IMR-90 (cell line): Measurements from ENCODE around the gene MTR. TPM values are rescaled to one million over a fixed set of nuclear protein-coding genes. Genes with fewer than 3 reads are reported as not detected.

Source experiments
- ATAC-seq: fragments of 200-7000 bp; cut with Tn5 transposase; 2 replicates; pipeline ENCODE4 v1.9.1; 2020; ENCODE audit warnings: low read depth, mild to moderate bottlenecking, moderate library complexity
- BruUV-seq: library from RNA; stranded (reverse); fragments of 400-500 nt; replicated peaks from 2 replicates; lab custom pipeline; 2021; lab: Mats Ljungman, UMichigan
- CTCF ChIA-PET: fragments of 300-600 bp; formaldehyde crosslinking; extraction: SDS; loops from one replicate; lab custom pipeline; 2021; ENCODE audit warnings: antibody characterized with exemption; lab: Yijun Ruan, JAX
- POLR2A ChIA-PET: fragments of 300-600 bp; sonication (Branson Sonifier 250); formaldehyde crosslinking; loops from one replicate; lab custom pipeline; 2022; ENCODE audit warnings: antibody characterized with exemption; ENCODE audit not compliant: unreplicated experiment; lab: Charles Lee
- DNase-seq: peaks from one replicate; pipeline ENCODE4 v3.0.0; 2013
- H2AFZ ChIP-seq: replicated peaks from 2 replicates; pipeline ENCODE3; 2013; ENCODE audit warnings: low read length, mild to moderate bottlenecking; ENCODE audit not compliant: poor library complexity
- H2AK5ac ChIP-seq: 2 replicates; pipeline ENCODE4 v1.6.1; 2013; ENCODE audit warnings: low read depth, low read length, inconsistent platforms
- H2AK9ac ChIP-seq: replicated peaks from 2 replicates; pipeline ENCODE3; 2013; ENCODE audit warnings: mild to moderate bottlenecking, low read depth, low read length, moderate library complexity; ENCODE audit not compliant: poor library complexity
- H2BK120ac ChIP-seq: 2 replicates; pipeline ENCODE4 v1.6.1; 2013; ENCODE audit warnings: low read depth, low read length, inconsistent platforms
- H2BK15ac ChIP-seq: 3 replicates; pipeline ENCODE4 v1.6.1; 2013; ENCODE audit warnings: low read depth, low read length, inconsistent platforms
- H2BK20ac ChIP-seq: 2 replicates; pipeline ENCODE4 v1.6.1; 2013; ENCODE audit warnings: low read depth, mild to moderate bottlenecking, inconsistent platforms, low read length, moderate library complexity
- H2BK5ac ChIP-seq: 2 replicates; pipeline ENCODE4 v1.6.1; 2013; ENCODE audit warnings: mild to moderate bottlenecking, low read depth, low read length, inconsistent platforms; ENCODE audit not compliant: poor library complexity, severe bottlenecking
- H3K14ac ChIP-seq: replicated peaks from 2 replicates; pipeline ENCODE4 v1.6.1; 2013; ENCODE audit warnings: low read depth, low read length, inconsistent platforms
- H3K18ac ChIP-seq: 2 replicates; pipeline ENCODE4 v1.6.1; 2013; ENCODE audit warnings: low read depth, low read length, control low read depth
- H3K23ac ChIP-seq: 2 replicates; pipeline ENCODE4 v1.6.1; 2013; ENCODE audit warnings: low read depth, low read length, inconsistent platforms
- H3K27ac ChIP-seq: 2 replicates; pipeline ENCODE4 v1.5.1; 2013; ENCODE audit warnings: mild to moderate bottlenecking, control low read depth, low read length; ENCODE audit not compliant: insufficient read depth
- H3K27me3 ChIP-seq: 2 replicates; pipeline ENCODE4 v1.6.1; 2013; ENCODE audit warnings: low read length; ENCODE audit not compliant: control insufficient read depth, insufficient read depth
- H3K36me3 ChIP-seq: 2 replicates; pipeline ENCODE4 v1.6.1; 2013; ENCODE audit warnings: low read length, mixed read lengths; ENCODE audit not compliant: control insufficient read depth, insufficient read depth
- H3K4ac ChIP-seq: 2 replicates; pipeline ENCODE4 v1.6.1; 2013; ENCODE audit warnings: low read depth, low read length, inconsistent platforms
- H3K4me1 ChIP-seq: 2 replicates; pipeline ENCODE4 v1.6.1; 2013; ENCODE audit warnings: low read length, mixed read lengths; ENCODE audit not compliant: control insufficient read depth, insufficient read depth
- H3K4me2 ChIP-seq: 2 replicates; pipeline ENCODE4 v1.6.1; 2013; ENCODE audit warnings: low read depth, mild to moderate bottlenecking, control low read depth, low read length, moderate library complexity
- H3K4me3 ChIP-seq: 2 replicates; pipeline ENCODE4 v1.5.1; 2013; ENCODE audit warnings: low read depth, mild to moderate bottlenecking, control low read depth, low read length, moderate library complexity; ENCODE audit not compliant: insufficient read depth
- H3K56ac ChIP-seq: 2 replicates; pipeline ENCODE4 v1.6.1; 2013; ENCODE audit warnings: low read length, inconsistent platforms; ENCODE audit not compliant: insufficient read depth; ENCODE audit errors: extremely low read depth
- H3K79me1 ChIP-seq, 2 experiments: 2 replicates each; pipeline ENCODE4 v1.6.1; 2013; ENCODE audit warnings: low read length in 2 of 2, inconsistent platforms in 1 of 2, low read depth in 1 of 2
- H3K9ac ChIP-seq: 2 replicates; pipeline ENCODE4 v1.6.1; 2013; ENCODE audit warnings: low read depth, low read length, control low read depth
- H3K9me1 ChIP-seq: 2 replicates; pipeline ENCODE4 v1.6.1; 2013; ENCODE audit warnings: low read length, inconsistent platforms; ENCODE audit not compliant: insufficient read depth
- H3K9me3 ChIP-seq: 2 replicates; pipeline ENCODE4 v1.6.1; 2013; ENCODE audit warnings: low read length; ENCODE audit not compliant: control insufficient read depth, insufficient read depth
- H4K20me1 ChIP-seq: 2 replicates; pipeline ENCODE4 v1.6.1; 2013; ENCODE audit warnings: low read length, inconsistent platforms; ENCODE audit not compliant: insufficient read depth
- H4K5ac ChIP-seq: 2 replicates; pipeline ENCODE4 v1.6.1; 2013; ENCODE audit warnings: mild to moderate bottlenecking, low read depth, low read length, control low read depth
- H4K8ac ChIP-seq, 2 experiments: 2 replicates each; pipeline ENCODE4 v1.6.1; 2013; ENCODE audit warnings: low read depth in 2 of 2, low read length in 2 of 2, control low read depth in 1 of 2, inconsistent platforms in 1 of 2
- H4K91ac ChIP-seq: 2 replicates; pipeline ENCODE4 v1.6.1; 2013; ENCODE audit warnings: low read depth, low read length, inconsistent platforms; ENCODE audit not compliant: insufficient read depth
- BHLHE40 ChIP-seq: fragments of 150-350 bp; IDR thresholded peaks from 2 replicates; pipeline ENCODE4 v1.6.1; 2016; ENCODE audit warnings: mild to moderate bottlenecking, low read depth, low read length
- CEBPB ChIP-seq: IDR thresholded peaks from 2 replicates; pipeline ENCODE4 v1.6.1; 2012; ENCODE audit warnings: low read depth, low read length, improper control_type of control experiment
- CHD1 ChIP-seq: IDR thresholded peaks from 2 replicates; pipeline ENCODE4 v1.6.1; 2012; ENCODE audit warnings: low read depth, low read length, improper control_type of control experiment
- FOS ChIP-seq: fragments of 150-350 bp; IDR thresholded peaks from 2 replicates; pipeline ENCODE4 v1.6.1; 2016; ENCODE audit warnings: low read depth, low read length
- MAFK ChIP-seq: IDR thresholded peaks from 2 replicates; pipeline ENCODE4 v1.6.1; 2012; ENCODE audit warnings: low read depth, low read length, improper control_type of control experiment
- MAZ ChIP-seq: IDR thresholded peaks from 2 replicates; pipeline ENCODE4 v1.6.1; 2012; ENCODE audit warnings: low read depth, mild to moderate bottlenecking, low read length, improper control_type of control experiment, moderate library complexity, borderline replicate concordance
- MXI1 ChIP-seq: IDR thresholded peaks from 2 replicates; pipeline ENCODE4 v1.6.1; 2012; ENCODE audit warnings: low read depth, mild to moderate bottlenecking, low read length, moderate library complexity, borderline replicate concordance
- NFE2L2 ChIP-seq: fragments of 150-350 bp; IDR thresholded peaks from 2 replicates; pipeline ENCODE4 v1.6.1; 2016; ENCODE audit warnings: low read depth, mild to moderate bottlenecking, low read length
- POLR2A ChIP-seq: IDR thresholded peaks from 2 replicates; pipeline ENCODE4 v1.6.1; 2012; ENCODE audit warnings: mild to moderate bottlenecking, low read depth, low read length
- RCOR1 ChIP-seq: IDR thresholded peaks from 2 replicates; pipeline ENCODE4 v1.6.1; 2012; ENCODE audit warnings: mild to moderate bottlenecking, low read length, improper control_type of control experiment; ENCODE audit not compliant: insufficient replicate concordance
- RFX5 ChIP-seq: IDR thresholded peaks from 2 replicates; pipeline ENCODE4 v1.8.0; 2012; ENCODE audit warnings: low read depth, mild to moderate bottlenecking, low read length, moderate library complexity
- SMC3 ChIP-seq: fragments of 150-350 bp; IDR thresholded peaks from 2 replicates; pipeline ENCODE4 v1.6.1; 2016; ENCODE audit warnings: low read depth, mild to moderate bottlenecking, antibody characterized with exemption, low read length, moderate library complexity
- WGBS, 2 experiments: methylation state at CpG; one replicate each; pipeline versions ENCODE4 v1.1.5 to v1.1.7; 2013; ENCODE audit warnings: missing lambda C conversion rate in 2 of 2; ENCODE audit not compliant: insufficient read length in 1 of 2; ENCODE audit errors: extremely low coverage in 2 of 2; 5-methylcytosine and 5-hydroxymethylcytosine counted together
- dilution Hi-C: fragments of 300-500 bp; cut with HindIII; formaldehyde crosslinking; loops from one replicate; pipeline ENCODE4 v1.14.3; 2018; ENCODE audit warnings: low sequenced_read_pairs; ENCODE audit not compliant: unreplicated experiment
- in situ Hi-C: fragments of 300-500 bp; cut with MboI; formaldehyde crosslinking; loops from 3 replicates; pipeline ENCODE4 v1.14.3; 2019; ENCODE audit warnings: low sequenced_read_pairs, inconsistent platforms, mixed read lengths
- intact Hi-C: fragments of 100-400 bp; cut with micrococcal nuclease; formaldehyde crosslinking; loops from 2 replicates; pipeline ENCODE4 v1.10.0; 2022
- polyA plus RNA-seq, 3 experiments: library from polyadenylated mRNA; depleted of rRNA; stranded (reverse); fragments of >200 nt; gene quantifications; 2 replicates each; pipeline ENCODE4 v1.2.3, GENCODE V29; 2012; ENCODE audit warnings: low replicate concordance in 1 of 3
- total RNA-seq: library from RNA; depleted of rRNA; stranded (reverse); fragments of >200 nt; gene quantifications from 2 replicates; pipeline ENCODE4 v1.2.3, GENCODE V29; 2012
- TF ChIP-seq, protein P1 (sequence below): conservative IDR thresholded peaks from 2 replicates; pipeline ENCODE4 v1.5.1; 2012; ENCODE audit warnings: mild to moderate bottlenecking, low read depth, low read length, improper control_type of control experiment
- TF ChIP-seq, protein P2 (sequence below): fragments of 150-350 bp; IDR thresholded peaks from 2 replicates; pipeline ENCODE4 v1.6.1; 2017; ENCODE audit warnings: mild to moderate bottlenecking, antibody characterized with exemption, low read length, low read depth
- TF ChIP-seq, protein P3 (sequence below): fragments of 150-350 bp; IDR thresholded peaks from 2 replicates; pipeline ENCODE4 v1.6.1; 2016; ENCODE audit warnings: low read depth, mild to moderate bottlenecking, low read length, moderate library complexity, borderline replicate concordance

Gene MTR
- total and polyA plus RNA-seq, 2 of the 4 experiments (the other 2 are of a cell fraction): 7.7 to 31.0 TPM

- Histone ChIP-seq H3K9ac (no peak overlapping the region), H3K4ac (no peak overlapping the region), H2AK5ac (no peak overlapping the region), H3K4me3 (no peak overlapping the region), H3K18ac (no peak overlapping the region), H2BK5ac (no peak overlapping the region), H2AK9ac (no peak overlapping the region), H4K8ac (no peak overlapping the region), H4K91ac (no peak overlapping the region), H4K5ac (no peak overlapping the region), H2BK20ac (no peak overlapping the region), H3K79me1 (no peaks in the 10 kb centered on the region), H3K27me3 (no peaks in the 10 kb centered on the region), H3K4me2 (no peak overlapping the region), H3K4me1 (no peaks in the 10 kb centered on the region), H3K27ac (no peak overlapping the region), H3K14ac (no peak overlapping the region), H3K9me3 (no peaks in the 10 kb centered on the region), H3K23ac (no peak overlapping the region), H3K9me1 (peaks cover 4% of the 10 kb centered on the region; the same call in 1 of the 2 replicates), H3K36me3 (peaks cover 42% of the 10 kb centered on the region), H3K56ac (no peak overlapping the region), H2BK120ac (no peak overlapping the region), H2BK15ac (no peak overlapping the region), H4K20me1 (no peaks in the 10 kb centered on the region), H2AFZ (no peak overlapping the region)
- dilution Hi-C loops (no loop called here), intact Hi-C loops (no loop called here), in situ Hi-C loops (no loop called here)
- ATAC-seq: no peak
- no TSS peak for BruUV-seq
- no peak for DNase-seq
- ChIA-PET CTCF (no interaction called here), POLR2A (no interaction called here)
- WGBS, 2 experiments: 87% methylated on average over 13 of the region's 24 CpGs; no CpG with 5 or more reads in 1 of the 2 experiments
- TF ChIP-seq MAFK: no peak
- TF ChIP-seq RCOR1: no peak
- no peak for TF ChIP-seq POLR2A
- TF ChIP-seq BHLHE40: no peak
- TF ChIP-seq, protein P1, sequence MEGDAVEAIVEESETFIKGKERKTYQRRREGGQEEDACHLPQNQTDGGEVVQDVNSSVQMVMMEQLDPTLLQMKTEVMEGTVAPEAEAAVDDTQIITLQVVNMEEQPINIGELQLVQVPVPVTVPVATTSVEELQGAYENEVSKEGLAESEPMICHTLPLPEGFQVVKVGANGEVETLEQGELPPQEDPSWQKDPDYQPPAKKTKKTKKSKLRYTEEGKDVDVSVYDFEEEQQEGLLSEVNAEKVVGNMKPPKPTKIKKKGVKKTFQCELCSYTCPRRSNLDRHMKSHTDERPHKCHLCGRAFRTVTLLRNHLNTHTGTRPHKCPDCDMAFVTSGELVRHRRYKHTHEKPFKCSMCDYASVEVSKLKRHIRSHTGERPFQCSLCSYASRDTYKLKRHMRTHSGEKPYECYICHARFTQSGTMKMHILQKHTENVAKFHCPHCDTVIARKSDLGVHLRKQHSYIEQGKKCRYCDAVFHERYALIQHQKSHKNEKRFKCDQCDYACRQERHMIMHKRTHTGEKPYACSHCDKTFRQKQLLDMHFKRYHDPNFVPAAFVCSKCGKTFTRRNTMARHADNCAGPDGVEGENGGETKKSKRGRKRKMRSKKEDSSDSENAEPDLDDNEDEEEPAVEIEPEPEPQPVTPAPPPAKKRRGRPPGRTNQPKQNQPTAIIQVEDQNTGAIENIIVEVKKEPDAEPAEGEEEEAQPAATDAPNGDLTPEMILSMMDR: no peak
- TF ChIP-seq, protein P2, sequence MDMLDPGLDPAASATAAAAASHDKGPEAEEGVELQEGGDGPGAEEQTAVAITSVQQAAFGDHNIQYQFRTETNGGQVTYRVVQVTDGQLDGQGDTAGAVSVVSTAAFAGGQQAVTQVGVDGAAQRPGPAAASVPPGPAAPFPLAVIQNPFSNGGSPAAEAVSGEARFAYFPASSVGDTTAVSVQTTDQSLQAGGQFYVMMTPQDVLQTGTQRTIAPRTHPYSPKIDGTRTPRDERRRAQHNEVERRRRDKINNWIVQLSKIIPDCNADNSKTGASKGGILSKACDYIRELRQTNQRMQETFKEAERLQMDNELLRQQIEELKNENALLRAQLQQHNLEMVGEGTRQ: no peak
- TF ChIP-seq CEBPB: no peak
- TF ChIP-seq, protein P3, sequence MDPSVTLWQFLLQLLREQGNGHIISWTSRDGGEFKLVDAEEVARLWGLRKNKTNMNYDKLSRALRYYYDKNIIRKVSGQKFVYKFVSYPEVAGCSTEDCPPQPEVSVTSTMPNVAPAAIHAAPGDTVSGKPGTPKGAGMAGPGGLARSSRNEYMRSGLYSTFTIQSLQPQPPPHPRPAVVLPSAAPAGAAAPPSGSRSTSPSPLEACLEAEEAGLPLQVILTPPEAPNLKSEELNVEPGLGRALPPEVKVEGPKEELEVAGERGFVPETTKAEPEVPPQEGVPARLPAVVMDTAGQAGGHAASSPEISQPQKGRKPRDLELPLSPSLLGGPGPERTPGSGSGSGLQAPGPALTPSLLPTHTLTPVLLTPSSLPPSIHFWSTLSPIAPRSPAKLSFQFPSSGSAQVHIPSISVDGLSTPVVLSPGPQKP: no peak
- TF ChIP-seq RFX5: no peak
- TF ChIP-seq MXI1: no peak
- no peak for TF ChIP-seq SMC3
- TF ChIP-seq FOS: no peak
- TF ChIP-seq CHD1: no peak
- no peak for TF ChIP-seq NFE2L2
- TF ChIP-seq MAZ: no peak
Observed at GRCh38 chr1:236890152-236891056, 95.3 kb downstream of the MTR start.
